Suprapubic skin (tissue), 3 donors: ENCODE measurements around the gene CELA3A.

Source experiments
- POLR2A ChIP-seq, 2 donors: fragments of 450-650 bp; IDR thresholded peaks; one replicate each; pipeline ENCODE4 v1.6.1; 2017; ENCODE audit warnings: antibody characterized with exemption in 2 of 2, mild to moderate bottlenecking in 2 of 2, moderate library complexity in 2 of 2
- TF ChIP-seq, protein P1 (sequence below), 2 donors: fragments of 200-600 bp in 1 of 2; fragments of 450-650 bp in 1 of 2; sonication (generic) in 1 of 2; IDR thresholded peaks; one replicate each; pipeline ENCODE4 v1.5.1; 2016 to 2019; ENCODE audit warnings: antibody characterized with exemption in 2 of 2, mild to moderate bottlenecking in 1 of 2, moderate library complexity in 1 of 2

DNA sequence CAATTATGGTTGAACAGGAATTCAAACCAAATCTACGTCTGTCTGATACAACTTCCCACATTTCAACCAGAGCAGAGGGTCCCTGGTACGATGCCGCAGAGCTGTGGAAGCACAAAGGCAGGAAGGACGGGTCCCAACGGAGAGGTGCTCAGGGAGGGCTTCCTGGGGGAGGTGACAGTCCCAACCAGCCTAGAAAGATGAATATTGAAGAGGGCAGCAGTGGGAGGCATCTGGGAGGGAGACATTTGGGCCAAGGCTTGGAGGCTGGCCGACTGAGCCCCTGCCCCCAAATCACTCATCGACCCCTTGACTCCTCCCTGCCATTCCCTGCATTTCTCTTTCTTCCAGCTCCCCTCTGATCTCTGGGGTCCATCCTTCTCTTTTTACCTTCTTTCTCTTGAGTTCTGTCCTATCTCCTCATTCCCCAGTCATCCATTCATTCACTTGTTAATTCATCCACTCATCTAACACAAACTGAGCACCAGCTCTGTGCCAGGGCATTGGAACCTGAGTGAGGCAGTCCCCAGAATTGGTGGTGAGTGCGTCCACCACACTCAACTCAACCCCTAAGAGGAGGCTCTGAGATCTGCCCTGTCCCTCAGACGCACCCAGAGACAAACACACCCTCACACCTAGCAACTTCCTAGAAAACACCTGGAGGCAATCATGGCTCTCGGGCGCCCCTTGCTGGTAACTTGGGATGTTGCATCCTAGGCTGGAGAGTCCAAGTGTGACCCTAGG is 37.8 kb upstream of the CELA3A start:
- TF ChIP-seq, protein P1, sequence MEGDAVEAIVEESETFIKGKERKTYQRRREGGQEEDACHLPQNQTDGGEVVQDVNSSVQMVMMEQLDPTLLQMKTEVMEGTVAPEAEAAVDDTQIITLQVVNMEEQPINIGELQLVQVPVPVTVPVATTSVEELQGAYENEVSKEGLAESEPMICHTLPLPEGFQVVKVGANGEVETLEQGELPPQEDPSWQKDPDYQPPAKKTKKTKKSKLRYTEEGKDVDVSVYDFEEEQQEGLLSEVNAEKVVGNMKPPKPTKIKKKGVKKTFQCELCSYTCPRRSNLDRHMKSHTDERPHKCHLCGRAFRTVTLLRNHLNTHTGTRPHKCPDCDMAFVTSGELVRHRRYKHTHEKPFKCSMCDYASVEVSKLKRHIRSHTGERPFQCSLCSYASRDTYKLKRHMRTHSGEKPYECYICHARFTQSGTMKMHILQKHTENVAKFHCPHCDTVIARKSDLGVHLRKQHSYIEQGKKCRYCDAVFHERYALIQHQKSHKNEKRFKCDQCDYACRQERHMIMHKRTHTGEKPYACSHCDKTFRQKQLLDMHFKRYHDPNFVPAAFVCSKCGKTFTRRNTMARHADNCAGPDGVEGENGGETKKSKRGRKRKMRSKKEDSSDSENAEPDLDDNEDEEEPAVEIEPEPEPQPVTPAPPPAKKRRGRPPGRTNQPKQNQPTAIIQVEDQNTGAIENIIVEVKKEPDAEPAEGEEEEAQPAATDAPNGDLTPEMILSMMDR (IDR thresholded peaks at IDR 0.05): peak; percentile 86 to 95
- TF ChIP-seq POLR2A (IDR thresholded peaks at IDR 0.05): no peak
